Measurements from ENCODE around the gene CCDC57. TPM values are rescaled to one million over a fixed set of nuclear protein-coding genes. Genes with fewer than 3 reads are reported as not detected.
A peak's percentile ranks its signal among the peaks of the same experiment; 100 is the strongest.

CCDC57 gene
- total RNA-seq, 1 experiment from 2014 or later, result 140 TPM

GRCh38 chr17:82054351-82055022, 158.2 kb downstream of the CCDC57 start:
- BruUV-seq (replicated peaks), result no TSS peak
- CTCF ChIA-PET, result no interaction called here
- no peak overlapping the region for H3K4me2 ChIP-seq

GRCh38 chr17:82053556-82054263, 158.9 kb downstream of the CCDC57 start:
- Histone ChIP-seq H3K4me3 (no peak overlapping the region), H3K4me1 (replicated peaks; ENCODE audit: insufficient read depth) (no peaks in the 10 kb centered on the region), H2AFZ (no peak overlapping the region), H3K27me3 (ENCODE audit: insufficient read depth, low read depth) (no peaks in the 10 kb centered on the region), H3K27ac (no peak overlapping the region), H3K36me3 (ENCODE audit: low read depth) (no peaks in the 10 kb centered on the region), H3F3A (ENCODE audit: insufficient read depth, low read depth) (no peaks in the 10 kb centered on the region), H3K9me2 (ENCODE audit: insufficient read depth) (no peaks in the 10 kb centered on the region), H3K4me2 (peak overlapping the region; percentile 88; the same call in 1 of the 2 replicates), H3K9me3 (ENCODE audit: insufficient read depth, low read depth) (no peaks in the 10 kb centered on the region), H3K79me2 (ENCODE audit: low read depth) (peaks cover 13% of the 10 kb centered on the region), H4K20me1 (ENCODE audit: insufficient read depth) (no peaks in the 10 kb centered on the region)
- DNase-seq, result no peak
- BruUV-seq (replicated peaks), result no TSS peak
- CTCF ChIA-PET, result no interaction called here
- TF ChIP-seq CTCF (conservative IDR thresholded peaks at IDR 0.05) (no peak), EZH2 (IDR thresholded peaks at IDR 0.05; ENCODE audit: low read depth) (no peak)
- POLR2A ChIA-PET (ENCODE audit: unreplicated experiment), result no interaction called here
- intact Hi-C loops (cut with micrococcal nuclease; ENCODE audit: unreplicated experiment), result no loop called here

More at GRCh38 chr17:82054351-82055022, 158.2 kb downstream of the CCDC57 start:
- Histone ChIP-seq H3K27me3 (ENCODE audit: insufficient read depth, low read depth) (no peaks in the 10 kb centered on the region), H4K20me1 (ENCODE audit: insufficient read depth) (no peaks in the 10 kb centered on the region), H3K9me2 (ENCODE audit: insufficient read depth) (no peaks in the 10 kb centered on the region), H2AFZ (no peak overlapping the region), H3K79me2 (ENCODE audit: low read depth) (peaks cover 13% of the 10 kb centered on the region), H3K27ac (no peak overlapping the region), H3K9me3 (ENCODE audit: insufficient read depth, low read depth) (no peaks in the 10 kb centered on the region), H3K4me1 (replicated peaks; ENCODE audit: insufficient read depth) (no peaks in the 10 kb centered on the region), H3F3A (ENCODE audit: insufficient read depth, low read depth) (no peaks in the 10 kb centered on the region), H3K4me3 (no peak overlapping the region), H3K36me3 (ENCODE audit: low read depth) (no peaks in the 10 kb centered on the region)
- intact Hi-C loops (cut with micrococcal nuclease; ENCODE audit: unreplicated experiment), result no loop called here
- POLR2A ChIA-PET (ENCODE audit: unreplicated experiment), result no interaction called here
- no peak for DNase-seq
- TF ChIP-seq EZH2 (IDR thresholded peaks at IDR 0.05; ENCODE audit: low read depth), result no peak
- no peak for TF ChIP-seq CTCF (conservative IDR thresholded peaks at IDR 0.05)

DNA sequence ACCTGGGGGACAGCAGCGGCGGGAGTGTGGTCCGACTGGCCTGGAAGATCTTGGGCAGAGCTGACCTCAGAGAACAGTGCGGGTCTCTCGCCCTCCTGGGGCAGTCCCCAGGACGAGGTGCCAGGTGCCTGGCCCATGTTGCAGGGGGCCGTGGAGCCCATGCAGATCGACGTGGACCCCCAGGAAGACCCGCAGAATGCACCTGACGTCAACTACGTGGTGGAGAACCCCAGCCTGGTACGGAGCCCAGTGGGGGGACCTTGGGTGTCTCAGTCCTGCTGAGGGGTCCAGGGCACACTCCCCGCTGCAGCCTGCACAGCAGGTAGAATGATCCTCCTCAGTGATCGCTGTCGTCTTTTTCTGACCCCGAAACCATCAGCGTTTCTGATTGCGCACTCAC, 159.5 kb downstream of the CCDC57 start:
- no peaks in the 10 kb centered on the region for H3K9me2 ChIP-seq (ENCODE audit: insufficient read depth)
- no peak overlapping the region for H2AFZ ChIP-seq
- H3K4me1 ChIP-seq (replicated peaks; ENCODE audit: insufficient read depth), result no peaks in the 10 kb centered on the region
- ChIA-PET POLR2A (ENCODE audit: unreplicated experiment) (no interaction called here), CTCF (no interaction called here)
- H3F3A ChIP-seq (ENCODE audit: insufficient read depth, low read depth), result no peaks in the 10 kb centered on the region
- no peak for DNase-seq
- TF ChIP-seq EZH2 (IDR thresholded peaks at IDR 0.05; ENCODE audit: low read depth) (no peak), CTCF (conservative IDR thresholded peaks at IDR 0.05) (no peak)
- no peak overlapping the region for H3K27ac ChIP-seq
- intact Hi-C loops (cut with micrococcal nuclease; ENCODE audit: unreplicated experiment), result no loop called here
- no peaks in the 10 kb centered on the region for H3K9me3 ChIP-seq (ENCODE audit: insufficient read depth, low read depth)
- H3K4me3 ChIP-seq, result peak overlapping the region; percentile 76; the same call in 1 of the 2 replicates
- H3K36me3 ChIP-seq (ENCODE audit: low read depth), result no peaks in the 10 kb centered on the region
- H3K79me2 ChIP-seq (ENCODE audit: low read depth), result peaks cover 13% of the 10 kb centered on the region
- no TSS peak for BruUV-seq (replicated peaks)
- no peaks in the 10 kb centered on the region for H3K27me3 ChIP-seq (ENCODE audit: insufficient read depth, low read depth)
- no peaks in the 10 kb centered on the region for H4K20me1 ChIP-seq (ENCODE audit: insufficient read depth)
- peak overlapping the region; percentile 88 for H3K4me2 ChIP-seq

Measured in PC-9 (cell line).